ENCODE results near the gene ZNF500. TPM values are rescaled to one million over a fixed set of nuclear protein-coding genes. Genes with fewer than 3 reads are reported as not detected.
"Not testable (repeated sequence)": the region's sequence is repeated elsewhere in the genome, so short reads cannot be mapped to it uniquely, and the experiment has no call there.

ZNF500 gene
- total RNA-seq, 4 donors from 2014 or later = 8.9 to 18.6 (median 10.9) TPM

GRCh38 chr16:4788489-4788889 is 21.5 kb upstream of the ZNF500 start:
- no peak for TF ChIP-seq CTCF (IDR thresholded peaks at IDR 0.05)
- DNase-seq (ENCODE audit: low spot score) (no peak), ATAC-seq (ENCODE audit: low FRiP score) (no peak)

GRCh38 chr16:4787627-4788482 is 20.9 kb upstream of the ZNF500 start, which contains the start of gene SEPTIN12:
Gene SEPTIN12, minus strand, starts transcription at chr16:4788345. Its CDS starts 700 bp downstream, at chr16:4787645.
- DNase-seq (ENCODE audit: low spot score) = no peak
- no peak for TF ChIP-seq CTCF (IDR thresholded peaks at IDR 0.05)
- no peak for ATAC-seq (ENCODE audit: low FRiP score)

- DNase-seq (ENCODE audit: low spot score) (no peak), ATAC-seq (ENCODE audit: low FRiP score) (no peak)
- no peak for TF ChIP-seq CTCF (IDR thresholded peaks at IDR 0.05)
Measured at GRCh38 chr16:4787068-4787467, 20.1 kb upstream of the ZNF500 start.

GRCh38 chr16:4785758-4786433 is 18.9 kb upstream of the ZNF500 start:
- DNase-seq (ENCODE audit: low spot score) = no peak
- no peak for ATAC-seq (ENCODE audit: low FRiP score)
- no peak for TF ChIP-seq CTCF (IDR thresholded peaks at IDR 0.05)

GRCh38 chr16:4784444-4784987 is 17.6 kb upstream of the ZNF500 start:
- not testable (repeated sequence) for ATAC-seq (ENCODE audit: low FRiP score); DNase-seq (ENCODE audit: low spot score)

- ATAC-seq (ENCODE audit: low FRiP score) (no peak), DNase-seq (ENCODE audit: low spot score) (no peak)
- TF ChIP-seq CTCF (IDR thresholded peaks at IDR 0.05) = no peak
Measured at GRCh38 chr16:4783951-4784336, 17.0 kb upstream of the ZNF500 start.

GRCh38 chr16:4783251-4783950 is 16.4 kb upstream of the ZNF500 start:
- no peak for DNase-seq (ENCODE audit: low spot score)
- no peak for ATAC-seq (ENCODE audit: low FRiP score)
- no peak for TF ChIP-seq CTCF (IDR thresholded peaks at IDR 0.05)
